Karpas-422 (cell line): Measurements from ENCODE around the gene INF2. TPM values are rescaled to one million over a fixed set of nuclear protein-coding genes. Genes with fewer than 3 reads are reported as not detected.
"Not testable (repeated sequence)": the region's sequence is repeated elsewhere in the genome, so short reads cannot be mapped to it uniquely, and the experiment has no call there.

Experiments used
- DNase-seq: peaks from one replicate; pipeline ENCODE4 v3.0.0-alpha.2; 2015
- H2AFZ ChIP-seq: fragments of 200-600 bp; sonication (generic); 2 replicates; pipeline ENCODE4 v1.6.1; 2014; ENCODE audit warnings: antibody characterized with exemption, low read length, mixed read lengths
- H3K27ac ChIP-seq: fragments of 200-600 bp; sonication (generic); 2 replicates; pipeline ENCODE4 v1.5.1; 2014; ENCODE audit warnings: mild to moderate bottlenecking, low read length, moderate library complexity
- H3K27me3 ChIP-seq: fragments of 200-600 bp; sonication (generic); 2 replicates; pipeline ENCODE4 v1.6.1; 2014; ENCODE audit warnings: low read length, mixed read lengths
- H3K36me3 ChIP-seq: fragments of 200-600 bp; sonication (generic); 2 replicates; pipeline ENCODE4 v1.6.1; 2014; ENCODE audit warnings: low read length, mixed read lengths; ENCODE audit not compliant: insufficient read depth
- H3K4me1 ChIP-seq: fragments of 200-600 bp; sonication (generic); 2 replicates; pipeline ENCODE4 v1.6.1; 2014; ENCODE audit warnings: mild to moderate bottlenecking, low read length, mixed read lengths
- H3K4me2 ChIP-seq: fragments of 200-600 bp; sonication (generic); 2 replicates; pipeline ENCODE4 v1.6.1; 2014; ENCODE audit warnings: low read length, low read depth, mild to moderate bottlenecking; ENCODE audit not compliant: poor library complexity, severe bottlenecking
- H3K4me3 ChIP-seq: fragments of 200-600 bp; sonication (generic); 2 replicates; pipeline ENCODE4 v1.5.1; 2014; ENCODE audit warnings: mild to moderate bottlenecking, antibody characterized with exemption, low read length, mixed read lengths
- H3K79me2 ChIP-seq: fragments of 200-600 bp; sonication (generic); 2 replicates; pipeline ENCODE4 v1.6.1; 2014; ENCODE audit warnings: mild to moderate bottlenecking, low read length, mixed read lengths
- H3K9ac ChIP-seq: fragments of 200-600 bp; sonication (generic); 2 replicates; pipeline ENCODE4 v1.6.0; 2014; ENCODE audit warnings: low read length
- H3K9me2 ChIP-seq: fragments of 200-600 bp; sonication (generic), shearing (Covaris generic); replicated peaks from 2 replicates; pipeline ENCODE4 v1.6.0; 2014; ENCODE audit warnings: mild to moderate bottlenecking, low read length, moderate library complexity; ENCODE audit not compliant: insufficient read depth
- H3K9me3 ChIP-seq: fragments of 300-700, 200-600 bp; sonication (generic); 2 replicates; pipeline ENCODE4 v1.6.1; 2014; ENCODE audit warnings: low read length, mixed read lengths
- H4K20me1 ChIP-seq: fragments of 200-600 bp; sonication (generic); 2 replicates; pipeline ENCODE4 v1.6.1; 2014; ENCODE audit warnings: mild to moderate bottlenecking, antibody characterized with exemption, low read length, low read depth; ENCODE audit not compliant: insufficient read depth
- total RNA-seq: library from RNA; depleted of rRNA; stranded (reverse); fragments of >200 nt; shearing (Covaris generic); gene quantifications from 2 replicates; pipeline ENCODE4 v1.2.3, GENCODE V29; 2014; ENCODE audit warnings: low replicate concordance

The INF2 gene
- total RNA-seq, 1 experiment from 2014 or later, result 4.4 TPM

DNA sequence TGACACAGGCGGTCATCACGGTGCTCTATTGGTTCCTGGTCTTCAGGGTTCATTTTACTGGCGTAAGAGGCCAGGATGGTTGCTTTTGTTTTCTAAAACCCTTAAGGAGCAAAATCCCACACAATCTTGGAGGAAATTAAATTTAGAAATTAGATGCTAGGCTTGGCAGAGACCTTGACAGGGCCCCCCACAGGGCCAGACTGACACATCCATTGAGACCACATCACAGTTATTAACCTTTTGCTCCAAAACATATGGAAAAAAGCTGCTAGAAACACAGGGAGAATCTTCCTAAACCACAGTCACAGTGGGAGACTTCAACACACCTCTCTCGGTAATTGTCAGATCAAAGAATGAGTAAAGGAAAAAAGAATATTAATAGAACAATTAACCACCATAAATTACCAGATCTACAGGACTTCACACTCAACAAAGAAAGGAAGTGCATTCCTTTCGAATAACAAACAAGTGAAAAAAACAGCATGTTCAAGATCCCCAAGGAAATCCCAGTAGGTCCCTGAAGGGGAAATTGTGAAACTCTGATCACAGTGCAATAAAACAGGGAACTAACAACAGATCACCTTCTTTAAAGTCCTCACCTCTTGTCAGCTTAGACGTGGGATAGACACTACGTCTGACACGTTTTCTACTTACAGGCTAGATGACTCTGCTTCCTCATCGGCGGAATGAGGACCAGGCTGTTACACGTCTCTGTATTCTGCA is 44.6 kb upstream of the INF2 start:
- peaks cover 3% of the 10 kb centered on the region; the same call in 1 of the 2 replicates for H3K4me1 ChIP-seq
- H3K9me2 ChIP-seq, result no peaks in the 10 kb centered on the region
- no peak overlapping the region for H3K27ac ChIP-seq

DNA sequence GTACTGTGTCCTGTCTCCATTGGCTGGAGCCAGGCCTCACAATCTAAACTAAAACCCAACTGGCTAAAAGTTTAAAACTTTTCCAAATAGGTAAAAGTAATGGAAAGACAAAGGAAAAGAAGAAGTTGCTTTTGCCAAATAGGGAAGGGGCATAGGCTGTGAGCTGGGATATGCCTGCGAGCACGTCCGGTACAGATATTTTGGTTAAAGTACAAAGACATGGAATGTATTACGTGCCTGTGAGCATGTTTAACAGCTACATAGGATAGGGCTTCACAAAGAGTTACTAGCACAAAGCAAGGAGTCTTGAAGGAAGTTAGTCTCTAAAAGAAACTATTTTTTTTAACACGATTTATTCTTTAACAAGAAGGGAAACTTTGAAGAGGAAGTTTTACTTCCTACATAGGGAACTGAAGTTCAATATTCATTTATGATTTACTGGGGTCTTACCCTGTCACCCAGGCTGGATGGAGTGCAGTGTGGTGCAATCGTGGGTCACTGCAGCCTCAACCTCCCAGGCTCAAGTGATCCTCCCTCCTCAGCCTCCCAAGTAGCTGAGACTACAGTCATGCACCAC is 41.9 kb upstream of the INF2 start:
- Histone ChIP-seq H3K9me3 (peaks cover 6% of the 10 kb centered on the region), H3K9ac (no peak overlapping the region), H3K4me3 (no peak overlapping the region), H4K20me1 (no peaks in the 10 kb centered on the region), H3K27ac (no peak overlapping the region), H3K4me2 (no peak overlapping the region), H3K4me1 (peaks cover 5% of the 10 kb centered on the region), H2AFZ (no peak overlapping the region), H3K9me2 (no peaks in the 10 kb centered on the region), H3K36me3 (no peaks in the 10 kb centered on the region), H3K79me2 (no peaks in the 10 kb centered on the region), H3K27me3 (no peaks in the 10 kb centered on the region)
- DNase-seq, result no peak

More for the DNA sequence above, 44.6 kb upstream of the INF2 start:
- Histone ChIP-seq H3K79me2 (no peaks in the 10 kb centered on the region), H3K27me3 (no peaks in the 10 kb centered on the region), H3K4me3 (no peak overlapping the region), H3K4me2 (no peak overlapping the region), H3K9ac (no peak overlapping the region), H3K9me3 (no peaks in the 10 kb centered on the region), H3K36me3 (no peaks in the 10 kb centered on the region), H4K20me1 (peaks cover 5% of the 10 kb centered on the region; the same call in 1 of the 2 replicates), H2AFZ (no peak overlapping the region)
- DNase-seq, result no peak

DNA sequence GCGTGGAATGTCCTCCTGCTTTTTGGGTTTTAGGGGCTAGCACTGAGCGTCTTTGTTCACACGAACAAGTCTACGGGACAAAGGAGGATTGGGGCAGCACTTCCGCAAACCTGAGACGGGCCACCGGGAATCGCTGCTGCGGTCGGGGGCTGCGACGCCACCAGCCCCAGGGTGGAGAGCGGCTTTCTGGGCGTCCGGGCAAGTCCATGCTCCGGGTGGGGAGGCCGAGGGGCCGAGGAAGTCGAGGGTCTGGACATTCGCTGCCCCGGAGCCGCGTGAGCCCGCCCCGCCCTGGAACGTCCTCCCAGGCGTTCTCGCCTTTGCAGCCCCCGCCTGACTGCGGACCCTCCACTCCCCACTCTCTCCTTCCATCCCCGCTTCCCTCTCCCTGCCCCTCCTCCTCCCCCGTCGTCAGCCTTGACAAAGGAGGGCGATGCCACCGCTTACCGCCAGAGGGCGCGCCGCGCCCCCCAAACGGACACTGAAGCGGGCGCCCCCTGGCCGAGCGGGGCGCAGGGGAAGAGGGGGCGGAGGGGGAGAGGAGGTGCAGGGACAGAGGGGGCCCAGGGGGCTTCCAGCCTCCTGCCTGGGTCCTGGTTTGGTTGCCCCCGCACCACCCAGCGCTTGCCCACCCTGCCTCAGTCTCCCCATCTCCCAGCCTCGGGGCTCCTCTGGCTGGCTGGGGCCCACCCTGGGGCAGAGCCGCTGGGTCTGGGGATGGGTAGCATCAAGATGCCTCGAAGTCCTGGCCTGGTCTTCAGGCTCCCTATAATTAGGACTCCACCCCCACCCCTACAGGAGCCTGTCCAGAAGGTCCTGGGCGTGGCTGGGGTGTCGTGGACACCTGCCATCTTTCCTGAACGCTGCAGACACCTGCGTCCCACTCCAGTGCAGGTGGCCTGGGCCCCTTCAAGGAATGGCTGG is 39.1 kb upstream of the INF2 start:
- Histone ChIP-seq H4K20me1 (no peaks in the 10 kb centered on the region), H3K9me2 (no peaks in the 10 kb centered on the region), H3K9me3 (peaks cover 19% of the 10 kb centered on the region), H3K4me2 (peak overlapping the region; percentile 55), H3K27ac (no peak overlapping the region), H3K27me3 (no peaks in the 10 kb centered on the region), H3K79me2 (no peaks in the 10 kb centered on the region), H3K4me1 (peaks cover 5% of the 10 kb centered on the region), H3K9ac (peak overlapping the region; percentile 50), H2AFZ (peak overlapping the region; percentile 13; the same call in 1 of the 2 replicates), H3K36me3 (no peaks in the 10 kb centered on the region), H3K4me3 (peak overlapping the region; percentile 52; the same call in 1 of the 2 replicates)
- DNase-seq, result peak; percentile 92

DNA sequence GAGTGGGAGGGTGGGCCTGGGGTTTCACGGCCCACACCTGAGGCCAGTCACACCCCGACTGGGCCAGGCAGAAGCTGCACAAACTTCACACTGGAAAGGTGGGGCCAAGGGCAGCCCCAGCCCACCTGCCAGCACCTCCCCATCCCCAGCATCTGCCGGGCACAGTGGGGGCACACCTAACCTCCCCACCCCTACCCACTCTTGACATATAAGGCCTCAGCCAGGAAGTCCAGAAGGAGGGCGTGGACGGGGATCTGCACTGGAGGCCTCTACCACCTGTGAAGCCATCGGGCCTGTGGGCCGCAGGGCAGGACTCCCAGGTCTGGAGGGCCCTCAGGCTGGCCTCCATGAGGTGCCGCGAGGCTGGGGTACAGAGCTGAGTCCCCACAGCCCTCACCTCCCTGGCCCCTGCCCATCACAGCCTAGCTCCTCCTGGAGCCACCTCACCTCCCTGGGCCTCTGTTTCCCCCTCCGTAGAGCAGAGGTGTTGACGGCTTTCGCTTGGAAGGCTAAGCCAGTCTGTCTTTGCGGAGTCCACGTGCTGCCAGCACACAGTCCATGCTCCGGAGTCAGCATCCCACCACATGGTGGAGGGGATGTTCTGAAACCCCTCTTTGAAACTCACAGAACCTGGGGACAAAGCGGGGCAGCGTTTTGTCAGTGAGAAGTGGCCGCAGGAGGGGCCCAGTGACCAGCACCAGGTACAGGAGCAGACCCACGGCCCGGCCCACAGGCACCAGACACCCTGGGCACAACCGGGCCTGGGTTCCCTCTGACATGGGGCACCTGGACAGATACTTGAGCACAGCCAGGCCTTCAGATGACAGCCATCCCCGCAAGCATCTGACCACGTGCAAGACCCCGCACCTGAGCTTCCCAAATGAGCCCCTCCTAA is 38.2 kb upstream of the INF2 start:
- Histone ChIP-seq H3K9ac (no peak overlapping the region), H3K27ac (no peak overlapping the region), H3K27me3 (no peaks in the 10 kb centered on the region), H3K9me2 (no peaks in the 10 kb centered on the region), H3K4me2 (no peak overlapping the region), H3K36me3 (no peaks in the 10 kb centered on the region), H3K9me3 (peaks cover 19% of the 10 kb centered on the region), H2AFZ (no peak overlapping the region), H3K4me3 (no peak overlapping the region), H3K79me2 (no peaks in the 10 kb centered on the region), H4K20me1 (no peaks in the 10 kb centered on the region), H3K4me1 (peaks cover 12% of the 10 kb centered on the region)
- DNase-seq, result no peak

DNA sequence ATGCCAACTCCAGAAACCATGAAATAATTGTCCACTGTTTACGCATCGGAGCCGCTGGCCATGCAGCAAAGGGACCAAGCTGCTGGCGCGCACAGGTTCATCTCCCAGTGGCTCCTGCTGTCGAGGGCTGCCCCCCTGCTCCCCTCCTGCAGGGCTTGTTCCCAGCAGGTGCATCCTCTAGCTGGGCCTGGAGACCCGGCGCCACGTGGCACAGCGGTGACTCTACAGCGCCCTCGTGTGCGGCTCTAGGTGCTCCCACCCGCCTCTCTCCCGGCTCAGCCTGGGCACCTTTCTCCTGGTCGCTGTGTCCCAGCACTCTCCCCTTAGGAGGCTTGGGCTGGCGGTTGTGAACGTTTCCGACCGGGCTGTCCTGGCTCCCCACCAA is 37.5 kb upstream of the INF2 start:
- no peak for DNase-seq
- peaks cover 19% of the 10 kb centered on the region for H3K4me1 ChIP-seq

DNA sequence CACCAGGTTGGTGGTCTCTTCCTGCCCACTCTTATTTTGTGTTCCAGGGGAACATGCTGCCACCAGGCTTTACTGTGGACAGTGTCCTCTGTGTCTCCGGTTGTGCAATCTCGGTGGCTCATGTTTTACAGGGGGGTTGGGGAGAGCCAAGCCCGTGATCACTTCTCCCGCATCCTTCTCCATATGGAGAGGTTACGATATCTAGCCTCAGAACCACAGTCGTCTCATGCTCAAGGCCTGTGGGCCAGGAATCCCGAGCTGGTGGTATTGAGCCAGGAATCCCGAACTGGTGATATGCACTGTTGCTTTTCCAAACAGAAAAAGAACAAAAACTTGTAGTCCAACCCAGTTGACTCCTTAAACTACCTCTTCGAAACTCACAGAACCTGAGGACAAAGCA is 37.0 kb upstream of the INF2 start:
- Histone ChIP-seq H3K27ac (no peak overlapping the region), H3K9me2 (no peaks in the 10 kb centered on the region), H3K4me2 (no peak overlapping the region), H3K4me1 (peaks cover 24% of the 10 kb centered on the region), H4K20me1 (no peaks in the 10 kb centered on the region), H3K9ac (no peak overlapping the region), H3K4me3 (no peak overlapping the region), H3K36me3 (no peaks in the 10 kb centered on the region), H2AFZ (no peak overlapping the region), H3K79me2 (no peaks in the 10 kb centered on the region), H3K9me3 (peaks cover 19% of the 10 kb centered on the region), H3K27me3 (no peaks in the 10 kb centered on the region)
- no peak for DNase-seq

More for the DNA sequence above, 37.5 kb upstream of the INF2 start:
- Histone ChIP-seq H2AFZ (no peak overlapping the region), H3K36me3 (no peaks in the 10 kb centered on the region), H3K4me3 (no peak overlapping the region), H3K27ac (no peak overlapping the region), H3K9me2 (no peaks in the 10 kb centered on the region), H3K27me3 (no peaks in the 10 kb centered on the region), H4K20me1 (no peaks in the 10 kb centered on the region), H3K9me3 (peaks cover 19% of the 10 kb centered on the region), H3K9ac (no peak overlapping the region), H3K79me2 (no peaks in the 10 kb centered on the region), H3K4me2 (no peak overlapping the region)

DNA sequence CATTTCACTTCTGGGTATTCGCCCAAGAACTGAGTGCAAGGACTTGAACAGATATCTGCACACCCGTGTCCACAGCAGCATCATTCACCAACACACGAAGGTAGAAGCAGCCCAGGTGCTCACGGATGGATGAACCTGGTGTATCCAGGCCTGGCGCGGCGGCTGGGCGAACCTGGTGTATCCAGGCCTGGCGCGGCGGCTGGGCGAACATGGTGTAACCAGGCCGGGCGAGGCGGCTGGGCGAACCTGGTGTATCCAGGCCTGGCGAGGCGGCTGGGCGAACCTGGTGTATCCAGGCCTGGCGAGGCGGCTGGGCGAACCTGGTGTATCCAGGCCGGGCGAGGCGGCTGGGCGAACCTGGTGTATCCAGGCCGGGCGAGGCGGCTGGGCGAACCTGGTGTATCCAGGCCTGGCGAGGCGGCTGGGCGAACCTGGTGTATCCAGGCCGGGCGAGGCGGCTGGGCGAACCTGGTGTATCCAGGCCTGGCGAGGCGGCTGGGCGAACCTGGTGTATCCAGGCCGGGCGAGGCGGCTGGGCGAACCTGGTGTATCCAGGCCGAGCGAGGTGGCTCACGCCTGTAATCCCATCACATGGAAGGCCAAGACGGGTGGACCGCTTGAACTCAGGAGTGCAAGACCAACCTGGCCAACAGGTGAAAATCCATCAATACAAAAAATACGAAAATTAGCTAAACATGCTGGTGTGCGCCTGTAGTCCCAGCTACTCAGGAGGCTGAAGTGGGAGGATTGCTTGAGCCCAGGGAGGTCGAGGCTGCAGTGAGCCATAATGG is 36.1 kb upstream of the INF2 start:
- not testable (repeated sequence) for H3K4me2 ChIP-seq, H3K36me3 ChIP-seq, H3K79me2 ChIP-seq, H3K27ac ChIP-seq, H3K4me3 ChIP-seq, H4K20me1 ChIP-seq, H3K27me3 ChIP-seq, DNase-seq, H3K9me2 ChIP-seq, H3K9ac ChIP-seq, H2AFZ ChIP-seq
- peaks cover 33% of the 10 kb centered on the region for H3K4me1 ChIP-seq
- H3K9me3 ChIP-seq, result peaks cover 21% of the 10 kb centered on the region
